H1 (cell line): ENCODE measurements around the gene LRP8.

ENCODE experiments used
- BRCA1 ChIP-seq: IDR thresholded peaks from 2 replicates; pipeline ENCODE4 v1.6.1; 2012; ENCODE audit warnings: low read depth, low read length, improper control_type of control experiment
- CREB1 ChIP-seq: IDR thresholded peaks from 2 replicates; pipeline ENCODE4 v1.6.1; 2012; ENCODE audit warnings: inconsistent platforms
- CTCF ChIP-seq, 3 experiments: IDR thresholded peaks; 1 replicate in 2 of 3; 2 replicates in 1 of 3; pipeline versions ENCODE4 v1.5.1 to v1.6.1; 2011; ENCODE audit warnings: low read length in 3 of 3, mild to moderate bottlenecking in 3 of 3, inconsistent platforms in 2 of 3, low read depth in 1 of 3, moderate library complexity in 1 of 3; ENCODE audit not compliant: insufficient read depth in 1 of 3; ENCODE audit errors: control extremely low read depth in 1 of 3
- FOSL1 ChIP-seq: IDR thresholded peaks from 2 replicates; pipeline ENCODE4 v1.6.1; 2011; ENCODE audit warnings: mild to moderate bottlenecking, low read depth, low read length, moderate library complexity; ENCODE audit not compliant: insufficient read depth
- KDM1A ChIP-seq: fragments of 200-600, 300-600 bp; sonication (generic); IDR thresholded peaks from 2 replicates; pipeline ENCODE4 v1.7.1; 2016; ENCODE audit warnings: mild to moderate bottlenecking, low read length, borderline replicate concordance
- POLR2A ChIP-seq, 2 experiments: IDR thresholded peaks; 1 replicate in 1 of 2; 2 replicates in 1 of 2; pipeline ENCODE4 v1.6.1; 2011; ENCODE audit warnings: low read depth in 2 of 2, low read length in 2 of 2, mild to moderate bottlenecking in 2 of 2; ENCODE audit errors: control extremely low read depth in 1 of 2
- RFX5 ChIP-seq: IDR thresholded peaks from 2 replicates; pipeline ENCODE4 v1.6.1; 2011; ENCODE audit warnings: low read depth, low read length, improper control_type of control experiment, borderline replicate concordance
- SIX5 ChIP-seq: IDR thresholded peaks from 2 replicates; pipeline ENCODE4 v1.6.1; 2011; ENCODE audit warnings: mild to moderate bottlenecking, low read depth, low read length
- SP1 ChIP-seq: IDR thresholded peaks from 2 replicates; pipeline ENCODE4 v1.6.1; 2011; ENCODE audit warnings: low read depth, low read length
- SP2 ChIP-seq: IDR thresholded peaks from 2 replicates; pipeline ENCODE4 v1.6.1; 2012; ENCODE audit warnings: mild to moderate bottlenecking, low read length, inconsistent platforms
- TEAD4 ChIP-seq: IDR thresholded peaks from 2 replicates; pipeline ENCODE4 v1.6.1; 2012; ENCODE audit warnings: low read depth, low read length, inconsistent platforms, mixed read lengths

GRCh38 chr1:53292690-53293089 lies 35.2 kb downstream of the LRP8 start:
- TF ChIP-seq CTCF (IDR thresholded peaks at IDR 0.05; ENCODE audit: control extremely low read depth in 1 of 3, insufficient read depth in 1 of 3, low read depth in 1 of 3, low read length in 3 of 3) (no peak), RFX5 (no peak), SIX5 (no peak), POLR2A (IDR thresholded peaks at IDR 0.05; ENCODE audit: control extremely low read depth in 1 of 2, low read depth in 2 of 2, low read length in 2 of 2) (no peak), FOSL1 (no peak), SP2 (no peak), CREB1 (no peak), TEAD4 (no peak), BRCA1 (no peak), SP1 (no peak), KDM1A (no peak)
